Activated CD4-positive, CD25-positive, alpha-beta regulatory T cell treated with anti-CD3 and anti-CD28 coated beads, Interleukin-2, amount 50 U/mL, for 72 hours (primary cell): ENCODE data around the gene DTX4.

Experiments used
- DNase-seq: peaks from one replicate; pipeline ENCODE4 v3.0.0; 2021

The DTX4 gene

DNA sequence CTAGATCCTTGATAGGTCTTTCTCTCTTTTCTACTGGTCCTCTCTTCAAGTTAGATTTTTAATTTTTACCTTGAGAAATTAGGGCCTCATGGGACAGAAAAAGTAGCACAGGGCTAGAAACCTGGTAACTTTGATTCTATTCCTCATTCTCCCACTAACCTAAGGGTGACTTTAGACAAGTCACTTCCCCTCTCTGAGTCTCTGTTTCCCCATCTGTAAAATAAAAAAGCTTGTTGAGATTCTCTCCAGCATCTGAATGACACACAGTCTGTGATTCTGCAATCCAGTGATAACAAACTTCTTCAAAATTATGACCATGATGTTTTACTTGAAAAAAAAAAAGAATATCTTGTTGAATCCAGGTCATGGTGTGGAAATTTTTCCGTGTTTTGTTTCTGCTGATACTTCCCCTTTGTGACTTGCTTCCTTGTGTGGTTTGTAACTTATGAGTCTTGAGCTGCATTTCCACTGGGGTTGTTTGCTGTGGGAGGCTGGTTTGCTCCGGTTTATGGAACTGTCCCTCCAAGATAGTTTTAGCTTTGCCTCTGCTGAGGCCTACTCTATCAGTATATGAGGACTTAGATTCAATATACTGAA is 50.6 kb downstream of the DTX4 start:
- no peak for DNase-seq

DNA sequence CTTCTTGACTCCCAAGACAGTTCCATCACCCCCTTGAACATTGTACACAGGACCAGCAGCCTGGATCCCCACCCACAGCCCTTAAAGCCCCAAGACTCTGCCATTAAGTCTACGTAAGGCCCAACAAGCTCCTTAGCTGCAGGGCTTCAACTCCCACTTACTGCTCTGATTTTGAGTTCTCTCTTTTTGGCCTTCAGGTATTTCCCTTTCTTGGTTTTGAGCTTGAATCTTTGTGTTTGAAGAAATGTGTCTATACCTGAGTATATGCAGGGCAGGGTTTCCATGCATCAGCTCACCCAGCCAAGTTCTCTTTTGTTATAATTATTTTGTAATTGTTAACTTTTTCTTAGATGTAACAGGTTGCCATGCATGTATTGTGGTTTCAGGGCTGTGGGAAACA is 51.2 kb downstream of the DTX4 start:
- no peak for DNase-seq

DNA sequence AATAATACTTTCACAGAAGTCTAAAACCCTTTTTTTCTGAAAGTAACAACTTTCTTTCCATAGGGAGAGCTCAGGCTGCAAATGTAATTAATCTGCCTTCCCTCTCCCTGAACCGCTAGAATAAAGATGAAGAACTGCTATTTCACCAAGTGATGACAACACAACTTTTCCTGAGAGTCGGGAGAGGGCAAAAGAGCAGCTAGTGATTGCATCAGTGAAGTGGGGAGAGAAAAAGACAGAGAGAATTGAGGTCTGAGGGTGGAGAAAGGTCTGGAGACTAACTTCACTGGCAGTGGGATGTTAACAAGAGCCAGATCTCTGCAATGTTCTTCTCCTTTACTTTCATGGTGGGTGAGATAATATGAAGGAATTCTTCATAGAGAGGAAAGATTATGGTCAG is 51.7 kb downstream of the DTX4 start:
- DNase-seq = no peak

DNA sequence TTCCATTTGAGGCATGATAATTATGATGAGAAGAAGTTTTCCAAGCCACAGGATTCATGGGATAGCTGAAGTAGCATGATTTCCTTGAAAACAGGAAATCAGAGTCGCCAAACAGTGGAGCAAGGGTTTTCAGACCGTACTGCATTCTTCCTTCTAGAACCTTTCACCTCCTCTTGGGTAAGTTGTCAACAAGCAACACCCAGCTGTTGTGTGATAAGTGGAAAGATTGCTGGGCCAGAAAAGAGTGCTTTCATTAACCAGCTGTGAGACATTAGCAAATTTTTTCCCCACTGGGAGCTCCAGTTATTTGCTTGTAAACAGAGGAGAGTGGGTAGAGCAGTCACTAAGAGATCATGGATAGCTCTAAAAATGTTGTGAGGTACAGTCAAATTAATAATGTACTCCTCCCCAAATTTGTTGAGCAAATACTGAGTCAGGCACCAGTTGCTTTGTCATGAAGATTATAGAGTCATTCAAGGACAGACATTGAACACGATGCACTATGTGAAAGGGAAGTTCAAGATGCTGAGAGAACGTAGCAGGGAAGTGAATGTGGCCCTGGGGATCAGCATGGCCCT is 52.5 kb downstream of the DTX4 start:
- no peak for DNase-seq

DNA sequence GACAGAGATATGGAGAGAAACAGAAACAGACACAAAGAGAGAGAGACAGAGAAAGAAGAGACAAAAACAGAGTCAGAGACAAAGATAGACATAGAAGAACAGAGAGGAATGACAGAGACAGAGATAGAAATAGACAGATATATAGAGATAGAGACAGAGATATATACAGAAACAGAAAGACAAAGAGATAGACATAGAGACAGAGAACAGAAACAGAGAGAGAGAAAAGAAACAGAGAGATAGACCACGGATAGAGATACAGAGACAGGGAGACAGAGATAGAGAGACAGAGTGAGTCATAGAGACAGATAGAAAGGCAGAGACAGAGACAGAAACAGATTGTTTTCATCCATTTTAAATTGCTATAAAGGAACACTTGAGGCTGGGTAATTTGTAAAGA is 53.1 kb downstream of the DTX4 start:
- no peak for DNase-seq

DNA sequence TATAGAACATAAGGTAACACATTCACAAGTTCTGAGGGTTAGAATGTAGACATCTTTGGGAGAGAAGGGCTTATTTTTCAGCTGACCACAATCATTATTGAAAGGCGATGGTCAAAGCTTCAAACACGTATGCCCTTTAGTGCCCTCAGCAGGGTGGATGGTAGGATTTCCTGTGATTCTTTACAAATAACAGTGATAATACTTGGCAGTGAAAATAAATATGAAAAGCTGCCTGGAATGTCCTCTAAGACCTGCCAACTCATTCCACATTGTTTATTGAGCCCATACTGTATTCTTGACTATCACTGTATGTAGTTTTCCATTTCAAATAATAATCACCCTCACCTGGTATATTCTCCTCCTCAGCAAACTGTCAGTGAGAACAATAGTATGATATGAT is 54.5 kb downstream of the DTX4 start:
- DNase-seq = no peak

DNA sequence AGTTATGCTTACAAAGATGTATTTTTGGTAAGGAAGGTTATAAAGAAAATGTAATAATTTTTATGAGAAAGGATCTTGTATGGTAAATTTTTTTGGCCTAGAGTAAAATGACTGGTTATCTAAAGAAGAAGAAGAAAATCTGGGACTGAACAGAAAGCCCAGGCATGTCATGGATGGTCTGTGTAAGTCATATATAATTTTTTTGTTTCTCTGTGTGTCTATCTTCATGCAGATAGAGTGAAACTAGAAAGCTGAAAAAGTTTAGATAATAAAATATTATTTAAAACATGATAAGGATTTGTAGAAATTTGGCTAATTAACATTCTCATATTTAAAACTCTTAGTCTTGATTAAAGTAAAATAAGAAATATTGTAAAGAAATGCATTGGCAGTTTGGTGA is 68.4 kb downstream of the DTX4 start:
- no peak for DNase-seq

DNA sequence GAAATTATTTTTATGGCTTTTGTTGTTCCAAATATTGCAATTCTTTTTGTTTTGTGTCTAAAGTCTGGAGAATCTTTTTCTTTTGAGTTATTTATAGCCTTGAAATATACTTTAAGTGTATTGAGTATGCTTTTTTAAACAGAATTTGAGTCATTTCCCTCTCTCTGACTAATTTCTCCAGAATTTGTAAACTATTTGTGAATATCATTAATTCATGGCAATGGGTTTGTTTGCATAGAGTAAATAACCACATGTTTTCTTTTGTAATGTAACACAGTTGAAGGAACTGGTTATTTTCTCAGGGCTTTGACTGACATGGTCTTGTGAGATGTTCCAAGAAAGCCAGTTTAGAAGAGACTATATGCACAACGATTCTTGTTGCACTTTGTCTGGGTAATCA is 71.7 kb downstream of the DTX4 start:
- no peak for DNase-seq

DNA sequence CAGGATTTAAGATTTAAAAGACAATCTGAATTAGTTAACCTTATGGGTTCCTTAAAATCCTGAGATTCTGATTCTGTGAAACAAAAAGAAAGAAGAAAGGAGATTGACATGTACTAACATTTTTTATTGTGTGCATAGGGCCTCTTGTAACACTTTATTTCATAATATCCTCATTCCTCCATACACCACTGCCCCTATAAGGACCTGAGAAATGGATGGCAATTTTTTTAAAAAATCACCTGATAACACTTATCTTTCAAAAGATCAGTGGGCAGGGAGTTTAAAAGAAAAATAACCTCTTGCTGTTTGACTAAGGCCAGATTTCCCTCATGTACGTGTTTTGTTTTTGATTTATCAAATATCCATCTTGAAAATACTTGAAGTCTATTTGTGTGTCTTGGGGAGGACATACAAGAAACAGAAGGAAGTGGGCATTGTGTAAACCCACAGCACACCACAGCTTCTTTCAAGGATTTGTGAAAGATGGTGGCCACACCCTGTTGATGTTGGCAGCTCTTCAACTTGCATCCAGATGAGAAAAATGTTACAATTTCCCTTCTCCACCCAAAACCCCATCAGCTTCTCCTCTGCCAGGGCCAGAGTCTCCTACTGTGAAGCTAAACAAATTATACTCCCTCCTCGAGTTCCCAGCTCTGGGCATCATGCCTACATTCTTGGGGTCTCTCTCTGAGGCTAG is 75.7 kb downstream of the DTX4 start:
- DNase-seq = no peak

DNA sequence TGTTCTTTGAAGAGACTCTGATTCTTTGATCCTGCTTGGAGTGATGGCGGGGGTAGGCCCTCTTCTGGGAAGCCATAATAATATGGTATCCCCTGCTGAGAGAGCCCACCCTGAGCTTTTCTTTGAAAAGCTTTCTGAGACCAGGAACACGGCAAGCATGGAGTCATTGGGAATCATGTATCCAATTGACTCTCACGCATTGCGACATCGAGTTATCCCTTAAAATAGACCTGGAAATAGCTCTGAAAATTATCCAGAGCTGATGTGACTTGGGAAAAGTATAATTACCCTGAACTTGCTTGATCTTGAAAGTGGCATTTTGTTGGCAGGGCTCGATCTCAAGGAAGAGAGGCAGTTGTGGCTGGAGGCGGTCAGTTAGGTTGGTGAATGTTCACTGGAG is 77.6 kb downstream of the DTX4 start:
- no peak for DNase-seq

DNA sequence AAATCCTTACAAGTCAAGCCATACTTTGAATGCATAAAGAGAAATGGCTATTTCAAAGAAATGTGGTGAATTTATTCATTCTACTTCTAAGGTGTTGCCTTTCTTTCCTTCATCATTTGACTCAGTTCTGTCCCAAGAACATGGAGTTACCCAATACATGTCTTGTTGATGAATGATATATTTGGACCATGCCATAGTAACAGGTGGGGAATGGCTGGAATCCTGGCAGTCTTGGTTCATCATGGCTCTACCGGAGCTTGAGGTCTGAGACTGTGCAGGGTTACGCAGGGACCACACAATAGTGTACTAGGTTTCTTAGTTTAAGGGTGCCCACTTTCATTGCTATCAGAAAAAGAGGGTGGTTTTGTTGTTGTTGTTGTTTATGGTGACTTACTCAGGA is 81.1 kb downstream of the DTX4 start:
- no peak for DNase-seq

DNA sequence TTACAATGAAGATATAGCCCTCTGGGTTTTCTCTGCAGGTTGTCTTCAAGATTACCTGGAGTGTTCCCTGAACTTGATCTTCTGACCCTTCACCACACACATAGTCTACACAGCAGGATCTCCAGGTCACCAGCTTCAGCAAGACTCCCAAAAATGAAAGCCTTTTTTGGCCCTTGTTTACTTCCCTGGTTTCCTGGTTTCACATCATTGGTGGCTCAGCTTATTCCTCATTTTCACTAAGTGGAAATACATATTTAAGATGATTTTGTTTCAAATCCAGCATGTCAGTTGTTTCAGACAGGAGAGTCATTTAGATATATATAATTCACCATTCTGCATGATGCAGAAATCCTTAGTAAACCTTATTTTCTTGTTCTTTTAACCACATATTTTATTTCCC is 82.4 kb downstream of the DTX4 start:
- no peak for DNase-seq

DNA sequence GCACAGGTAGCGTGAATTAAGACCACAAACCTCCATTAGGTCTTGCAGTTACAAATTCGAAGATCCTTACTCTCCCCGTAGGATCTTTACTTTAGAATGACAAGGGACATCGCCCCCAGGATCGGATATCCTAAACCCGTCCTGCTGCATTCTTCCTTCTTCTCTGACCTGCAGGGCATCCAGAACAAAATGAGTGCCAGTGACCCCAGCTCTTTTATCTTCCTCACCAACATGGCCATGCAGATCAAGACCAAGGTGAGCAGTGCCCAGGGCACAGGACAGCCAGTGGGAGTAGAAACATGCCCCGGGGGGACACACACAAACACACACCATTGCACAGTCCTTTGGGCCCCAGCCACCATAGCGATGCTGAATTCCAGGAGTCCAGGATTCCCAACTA is 83.3 kb downstream of the DTX4 start:
- DNase-seq = no peak
